Gastroesophageal sphincter (tissue), 4 donors: ENCODE measurements around the gene CASP12. TPM values are rescaled to one million over a fixed set of nuclear protein-coding genes. Genes with fewer than 3 reads are reported as not detected.

Experiments
- ATAC-seq: fragments of 150-250 bp; one replicate; pipeline ENCODE4 v1.9.1; 2016; ENCODE audit warnings: mild to moderate bottlenecking, moderate library complexity
- H3K27ac ChIP-seq, 4 donors: fragments of 200-600 bp; sonication (generic) in 3 of 4; 1 replicate in 3 of 4; 2 replicates in 1 of 4; pipeline ENCODE4 v1.5.1; 2016 to 2019
- H3K27me3 ChIP-seq: fragments of 200-600 bp; sonication (generic); one replicate; pipeline ENCODE4 v1.5.1; 2019
- H3K36me3 ChIP-seq, 2 donors: fragments of 200-600 bp; sonication (generic); one replicate each; pipeline ENCODE4 v1.5.1; 2019; ENCODE audit warnings: control low read depth in 1 of 2
- H3K4me1 ChIP-seq, 3 donors: fragments of 200-600 bp; sonication (generic); 1 replicate in 2 of 3; 2 replicates in 1 of 3; pipeline ENCODE4 v1.5.1; 2016 to 2019; ENCODE audit warnings: control low read depth in 2 of 3
- H3K4me3 ChIP-seq, 2 donors: fragments of 200-600 bp; sonication (generic); one replicate each; pipeline ENCODE4 v1.5.1; 2019; ENCODE audit warnings: mild to moderate bottlenecking in 1 of 2, moderate library complexity in 1 of 2
- H3K9me3 ChIP-seq, 3 donors: fragments of 200-600 bp; sonication (generic); one replicate each; pipeline ENCODE4 v1.5.1; 2017 to 2019; ENCODE audit warnings: control low read depth in 2 of 3
- CTCF ChIP-seq, 4 experiments: fragments of 200-600 bp in 2 of 4; fragments of 450-650 bp in 2 of 4; sonication (generic) in 1 of 4; IDR thresholded peaks; one replicate each; pipeline ENCODE4 v1.5.1; 2017 to 2019; ENCODE audit warnings: antibody characterized with exemption in 4 of 4, mild to moderate bottlenecking in 2 of 4, moderate library complexity in 2 of 4
- EP300 ChIP-seq: sonication (generic); formaldehyde crosslinking; IDR thresholded peaks from one replicate; pipeline ENCODE4 v1.6.1; 2017; ENCODE audit warnings: antibody characterized with exemption, mild to moderate bottlenecking
- POLR2A ChIP-seq, 2 donors: fragments of 450-650 bp; IDR thresholded peaks; one replicate each; pipeline ENCODE4 v1.6.1; 2017; ENCODE audit warnings: antibody characterized with exemption in 2 of 2, mild to moderate bottlenecking in 2 of 2, moderate library complexity in 1 of 2
- POLR2AphosphoS5 ChIP-seq: sonication (generic); formaldehyde crosslinking; IDR thresholded peaks from one replicate; pipeline ENCODE4 v1.6.1; 2017; ENCODE audit warnings: antibody characterized with exemption
- WGBS, 2 donors: methylation state at CpG; one replicate each; pipeline ENCODE4 v1.1.5; 2018; ENCODE audit warnings: low coverage in 1 of 2; 5-methylcytosine and 5-hydroxymethylcytosine counted together
- total RNA-seq, 4 donors: library from RNA; depleted of rRNA; stranded (reverse); fragments of >200 nt; gene quantifications; one replicate each; pipeline ENCODE4 v1.1.0, GENCODE V29; 2016

Gene CASP12
- total RNA-seq, 4 donors from 2014 or later: 1.2 to 8.9 (median 2.2) TPM

DNA sequence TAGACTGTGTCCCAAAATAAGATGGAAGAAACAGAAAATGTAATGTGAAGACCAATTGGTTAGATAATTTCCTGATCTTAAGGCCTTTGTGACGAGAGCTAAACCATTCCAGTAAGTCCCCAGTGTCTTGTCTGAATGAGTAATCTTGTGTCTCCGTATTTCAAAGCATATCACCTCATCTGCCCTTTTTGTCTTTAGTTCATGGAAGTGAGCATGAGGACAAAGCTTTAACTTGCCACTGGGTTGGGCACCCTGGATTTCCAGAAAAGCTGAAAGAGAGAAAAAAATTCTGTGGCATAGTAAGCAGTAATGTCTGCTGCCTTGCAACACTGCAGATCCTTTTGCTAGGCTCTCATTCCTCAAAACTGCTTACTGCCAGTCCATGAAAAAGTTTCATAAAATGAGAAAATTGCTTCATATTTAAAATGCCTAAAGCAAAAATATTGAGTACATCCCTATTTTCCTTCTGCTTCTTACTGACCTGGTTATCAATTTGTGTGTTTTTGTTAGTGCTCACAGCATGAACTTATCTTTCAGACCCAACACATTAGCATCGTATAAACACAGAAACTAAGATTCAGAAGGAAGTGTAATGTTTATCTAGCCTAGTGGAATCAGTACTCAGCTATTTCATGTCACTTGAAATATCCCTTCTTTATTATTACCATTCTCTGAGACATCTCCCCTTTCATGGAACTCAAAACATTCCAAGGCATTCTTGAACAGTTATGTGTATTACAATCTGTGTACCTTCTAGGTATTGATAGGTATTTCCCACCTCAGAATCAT is 5.3 kb downstream of the CASP12 start:
- Histone ChIP-seq H3K36me3 (peaks cover 0 to 8% of the 10 kb centered on the region in 2 donors), H3K4me3 (no peak overlapping the region), H3K9me3 (no peaks in the 10 kb centered on the region), H3K27ac (no peak overlapping the region), H3K4me1 (peaks cover 0 to 58% (median 12%) of the 10 kb centered on the region in 3 donors), H3K27me3 (no peaks in the 10 kb centered on the region)
- 36 to 46% methylated on average over 3 of the region's 3 CpGs for WGBS, 2 donors
- ATAC-seq: no peak
- TF ChIP-seq POLR2AphosphoS5 (no peak), EP300 (no peak), CTCF (IDR thresholded peaks at IDR 0.05) (no peak), POLR2A (IDR thresholded peaks at IDR 0.05) (no peak)

DNA sequence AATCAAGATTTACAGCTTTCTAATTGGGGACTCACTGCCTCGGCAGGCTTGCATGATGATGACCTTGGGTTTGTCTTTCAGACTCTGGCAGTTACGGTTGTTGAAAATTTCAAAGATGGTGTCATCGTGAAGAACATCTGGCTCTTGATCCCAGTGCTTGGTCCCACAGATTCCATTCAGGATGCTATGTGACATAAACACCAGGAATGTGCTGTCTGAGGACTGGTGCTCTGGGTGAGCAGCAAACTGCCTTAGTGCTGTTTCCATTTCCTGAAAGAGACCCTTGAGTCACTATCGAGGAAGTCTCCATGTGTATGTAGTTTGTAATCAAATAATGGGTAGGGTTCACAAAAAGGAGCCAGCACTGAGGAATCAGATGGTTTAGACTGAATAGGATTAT is 7.1 kb downstream of the CASP12 start:
- no peaks in the 10 kb centered on the region for H3K9me3 ChIP-seq
- H3K4me1 ChIP-seq: peaks cover 0 to 46% (median 8%) of the 10 kb centered on the region in 3 donors
- WGBS, 2 donors: 86 to 89% methylated on average over 1 to 4 of the region's 4 CpGs
- H3K27ac ChIP-seq: no peak overlapping the region
- H3K4me3 ChIP-seq: no peak overlapping the region
- ATAC-seq: no peak
- H3K27me3 ChIP-seq: no peaks in the 10 kb centered on the region
- no peak for TF ChIP-seq POLR2AphosphoS5
- TF ChIP-seq EP300: no peak
- no peak for TF ChIP-seq CTCF (IDR thresholded peaks at IDR 0.05)
- no peak for TF ChIP-seq POLR2A (IDR thresholded peaks at IDR 0.05)
- peaks cover 0 to 9% of the 10 kb centered on the region in 2 donors for H3K36me3 ChIP-seq

- Histone ChIP-seq H3K27ac (no peak overlapping the region), H3K4me1 (peaks cover 0 to 6% (median 0%) of the 10 kb centered on the region in 3 donors), H3K36me3 (peaks cover 0 to 3% of the 10 kb centered on the region in 2 donors), H3K27me3 (no peaks in the 10 kb centered on the region), H3K4me3 (no peak overlapping the region), H3K9me3 (no peaks in the 10 kb centered on the region)
- WGBS, 2 donors: 92 to 100% methylated on average over 2 of the region's 2 CpGs
- TF ChIP-seq POLR2A (IDR thresholded peaks at IDR 0.05): no peak
- TF ChIP-seq POLR2AphosphoS5: no peak
- TF ChIP-seq CTCF (IDR thresholded peaks at IDR 0.05): no peak
- no peak for TF ChIP-seq EP300
- no peak for ATAC-seq
Observed at GRCh38 chr11:104883342-104883741, 14.9 kb downstream of the CASP12 start.

DNA sequence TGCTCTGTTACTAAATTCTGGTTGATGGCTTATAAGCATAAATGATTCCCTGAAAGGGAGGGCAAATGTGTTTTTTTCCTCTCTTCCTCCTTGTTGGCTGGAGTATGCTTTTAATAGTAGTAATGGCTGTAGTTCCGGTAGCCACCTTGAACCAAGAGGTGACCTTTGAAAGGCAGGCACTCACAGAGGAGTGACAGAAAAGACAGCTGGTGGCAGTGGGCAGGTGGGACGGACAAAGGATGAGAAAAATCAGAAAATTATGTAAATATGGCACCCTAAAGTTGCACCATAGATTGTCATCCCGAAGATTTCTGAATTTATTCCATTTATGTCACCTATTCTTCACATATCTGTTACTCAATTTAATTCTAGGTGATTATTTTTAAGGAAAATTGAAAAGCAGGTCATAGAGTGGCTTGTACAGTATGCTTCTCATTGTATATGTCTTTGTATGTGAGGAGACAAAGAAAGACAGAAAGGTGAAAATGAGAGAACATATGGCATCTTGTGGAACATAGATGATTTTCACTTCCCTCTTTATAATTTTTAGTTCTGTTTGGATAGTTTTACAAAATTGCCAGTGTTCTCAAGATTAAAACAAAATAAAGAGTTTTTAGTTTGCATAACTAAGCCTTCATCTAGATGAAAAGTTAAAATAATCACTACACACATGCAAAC is 17.0 kb downstream of the CASP12 start:
- 93 to 100% methylated on average over 2 to 3 of the region's 3 CpGs for WGBS, 2 donors
- no peak for TF ChIP-seq POLR2A (IDR thresholded peaks at IDR 0.05)
- TF ChIP-seq CTCF (IDR thresholded peaks at IDR 0.05): no peak
- no peak for TF ChIP-seq POLR2AphosphoS5
- TF ChIP-seq EP300: no peak
- Histone ChIP-seq H3K4me3 (no peak overlapping the region), H3K4me1 (no peaks in the 10 kb centered on the region), H3K36me3 (no peaks in the 10 kb centered on the region), H3K27ac (no peak overlapping the region), H3K9me3 (no peaks in the 10 kb centered on the region), H3K27me3 (no peaks in the 10 kb centered on the region)
- no peak for ATAC-seq
